Effector memory CD8-positive, alpha-beta T cell (primary cell): Measurements from ENCODE around the gene OR5C1.
"Not testable (repeated sequence)": the region's sequence is repeated elsewhere in the genome, so short reads cannot be mapped to it uniquely, and the experiment has no call there.

Experiments
- ATAC-seq: fragments of 150-1000 bp; cut with Tn5 transposase; replicated peaks from 2 replicates; pipeline ENCODE4 v1.10.0; 2021; ENCODE audit warnings: mild to moderate bottlenecking, moderate library complexity
- DNase-seq, 3 experiments: peaks; one replicate each; pipeline ENCODE4 v3.0.0; 2021
- H3K27ac Mint-ChIP-seq, 2 donors: one replicate each; pipeline ENCODE4 v1.8.0; 2022; ENCODE audit warnings: mild to moderate bottlenecking in 2 of 2, mixed read lengths in 2 of 2, moderate library complexity in 2 of 2
- H3K27me3 Mint-ChIP-seq, 2 donors: one replicate each; pipeline ENCODE4 v1.8.0; 2022; ENCODE audit warnings: mixed read lengths in 2 of 2
- H3K36me3 Mint-ChIP-seq: one replicate; pipeline ENCODE4 v1.8.0; 2022; ENCODE audit warnings: mild to moderate bottlenecking, moderate library complexity, mixed read lengths; ENCODE audit not compliant: insufficient read depth
- H3K4me1 Mint-ChIP-seq, 2 donors: one replicate each; pipeline ENCODE4 v1.8.0; 2022; ENCODE audit warnings: low read depth in 2 of 2, mixed read lengths in 2 of 2
- H3K4me3 Mint-ChIP-seq, 2 donors: one replicate each; pipeline ENCODE4 v1.8.0; 2022; ENCODE audit warnings: mild to moderate bottlenecking in 2 of 2, mixed read lengths in 2 of 2, moderate library complexity in 2 of 2
- H3K9me3 Mint-ChIP-seq, 2 donors: one replicate each; pipeline ENCODE4 v1.8.0; 2022; ENCODE audit warnings: mixed read lengths in 2 of 2

Gene OR5C1

DNA sequence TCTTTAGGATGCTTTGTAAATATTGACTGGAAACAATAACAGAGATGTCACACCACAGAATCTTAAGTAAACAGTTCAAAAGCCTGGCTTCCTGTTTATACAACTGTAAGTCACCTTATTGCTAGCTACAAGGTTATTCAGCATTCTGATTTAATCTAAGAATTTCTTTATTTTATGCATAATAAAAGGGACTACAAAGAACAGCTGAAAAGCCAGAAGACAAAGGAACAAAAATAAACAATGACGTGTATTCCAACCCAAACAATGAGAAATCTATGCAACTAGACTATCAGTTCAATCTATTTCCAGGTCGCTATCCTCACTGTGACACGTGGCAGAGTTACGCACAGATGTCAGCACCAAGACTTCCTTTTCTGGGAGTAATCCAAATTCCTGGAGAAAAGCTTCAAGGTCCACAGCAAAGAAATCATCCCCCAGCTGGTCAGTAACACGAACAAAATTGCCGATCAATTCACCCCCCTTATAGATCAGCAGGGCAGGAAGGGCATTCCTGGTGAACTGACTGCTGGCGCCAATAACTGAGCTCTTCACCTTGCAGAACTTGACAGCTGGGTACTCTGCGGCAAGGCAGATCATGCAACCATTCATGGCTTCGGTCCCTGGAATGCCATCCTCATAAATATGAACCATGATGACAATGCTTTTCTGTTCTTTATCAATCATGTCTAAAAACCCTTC, 31.2 kb downstream of the OR5C1 start:
- ATAC-seq (no peak), DNase-seq (no peak)
- Mint-ChIP-seq H3K36me3 (peaks cover 43% of the 10 kb centered on the region), H3K4me3 (no peak overlapping the region), H3K4me1 (peaks cover 22 to 47% of the 10 kb centered on the region in 2 donors), H3K27me3 (no peaks in the 10 kb centered on the region), H3K9me3 (no peaks in the 10 kb centered on the region), H3K27ac (peak overlapping the region; percentile 65 to 68)

DNA sequence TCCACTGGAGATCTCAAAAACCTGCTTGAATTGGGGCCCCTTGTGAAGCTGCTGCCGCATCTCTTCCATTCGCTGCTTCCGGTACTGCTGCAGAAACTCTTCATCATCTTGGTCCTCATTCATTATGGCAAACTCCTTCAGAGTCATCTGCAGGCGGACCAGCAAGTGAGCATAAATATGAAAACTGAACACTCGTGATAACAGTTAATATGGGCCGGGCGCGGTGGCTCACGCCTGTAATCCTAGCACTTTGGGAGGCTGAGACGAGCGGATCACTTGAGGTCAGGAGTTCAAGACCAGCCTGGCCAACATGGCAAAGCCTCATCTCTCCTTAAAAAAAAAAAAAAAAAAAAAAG, 31.7 kb downstream of the OR5C1 start:
- H3K9me3 Mint-ChIP-seq: no peaks in the 10 kb centered on the region
- H3K4me1 Mint-ChIP-seq: peaks cover 20 to 44% of the 10 kb centered on the region in 2 donors
- ATAC-seq (no peak), DNase-seq (no peak)
- H3K27ac Mint-ChIP-seq: peak overlapping the region; percentile 65 to 68
- H3K4me3 Mint-ChIP-seq: no peak overlapping the region
- no peaks in the 10 kb centered on the region for H3K27me3 Mint-ChIP-seq
- peaks cover 44% of the 10 kb centered on the region for H3K36me3 Mint-ChIP-seq

DNA sequence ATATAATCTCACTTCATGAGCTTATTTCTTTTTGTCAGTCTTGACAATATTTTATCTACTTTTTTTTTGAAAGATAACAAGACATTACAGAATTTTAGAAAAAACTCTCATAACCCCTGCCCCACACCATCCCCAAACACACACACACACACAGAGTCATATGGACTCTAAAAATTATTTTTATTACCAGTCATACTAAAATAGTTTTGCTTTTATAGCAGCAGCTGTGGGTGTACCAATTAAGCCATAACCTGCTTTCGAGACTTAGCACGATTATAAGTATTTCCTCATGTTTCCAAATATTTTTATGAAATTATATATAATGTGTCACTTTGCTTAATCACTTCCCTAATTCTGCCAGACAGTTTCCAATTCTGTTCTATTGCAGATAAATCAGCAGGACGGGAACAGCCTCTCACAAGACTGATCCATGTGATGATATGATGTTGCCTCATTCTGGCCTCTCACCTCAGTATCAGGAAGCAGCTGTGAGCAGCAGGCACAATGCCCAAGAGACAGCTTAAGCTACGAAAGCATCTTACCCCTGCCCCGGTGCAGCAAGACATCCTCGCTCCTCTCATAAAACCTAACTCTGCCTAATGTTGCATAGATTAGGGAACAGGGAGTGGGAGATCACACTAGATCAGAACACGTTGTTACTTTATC, 32.7 kb downstream of the OR5C1 start:
- DNase-seq (no peak), ATAC-seq (no peak)
- Mint-ChIP-seq H3K4me1 (peaks cover 21 to 42% of the 10 kb centered on the region in 2 donors), H3K9me3 (no peaks in the 10 kb centered on the region), H3K36me3 (peaks cover 45% of the 10 kb centered on the region), H3K27me3 (no peaks in the 10 kb centered on the region), H3K27ac (peak overlapping the region; percentile 32 to 75), H3K4me3 (no peak overlapping the region)

DNA sequence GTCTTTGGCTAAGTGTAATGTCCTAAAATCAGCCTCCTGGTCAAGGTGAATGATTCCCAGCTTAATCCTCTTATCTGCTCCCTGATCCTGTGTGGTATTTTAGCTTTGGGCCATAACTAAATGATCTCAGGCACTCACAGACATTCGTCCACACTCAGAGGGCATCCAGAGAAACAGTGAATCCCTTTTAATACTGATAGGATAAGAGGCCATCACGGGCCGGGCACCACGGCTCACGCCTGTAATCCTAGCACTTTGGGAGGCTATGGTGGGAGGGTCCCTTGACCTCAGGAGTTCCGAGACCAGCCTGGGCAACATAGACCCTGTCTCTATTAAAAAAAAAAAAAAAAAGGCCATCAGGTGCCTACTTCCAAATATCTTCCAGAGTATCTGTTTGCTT, 33.3 kb downstream of the OR5C1 start:
- peak overlapping the region; percentile 20 to 75 for H3K27ac Mint-ChIP-seq
- H3K4me1 Mint-ChIP-seq: peaks cover 22 to 48% of the 10 kb centered on the region in 2 donors
- no peaks in the 10 kb centered on the region for H3K9me3 Mint-ChIP-seq
- ATAC-seq (no peak), DNase-seq (no peak)
- no peaks in the 10 kb centered on the region for H3K27me3 Mint-ChIP-seq
- no peak overlapping the region for H3K4me3 Mint-ChIP-seq
- peaks cover 39% of the 10 kb centered on the region for H3K36me3 Mint-ChIP-seq

DNA sequence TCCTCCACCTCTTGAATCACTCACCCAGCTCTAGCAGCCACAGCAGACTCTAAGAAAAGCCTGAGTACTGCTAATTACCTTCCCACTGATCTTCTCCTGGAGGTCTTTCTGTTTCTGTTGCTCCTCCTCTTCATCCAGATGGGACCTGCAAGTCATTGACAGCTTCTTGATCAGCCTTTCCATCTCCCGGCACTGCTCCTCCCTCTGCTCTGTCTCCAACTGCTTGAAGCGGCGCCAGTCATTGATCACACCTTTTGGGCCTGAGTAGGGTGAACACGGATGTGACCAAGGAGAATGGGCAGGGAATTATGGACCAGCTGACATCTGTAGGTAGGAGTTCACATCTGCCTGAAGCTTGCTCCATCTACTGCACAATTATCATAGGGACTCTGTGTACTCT, 34.2 kb downstream of the OR5C1 start:
- Mint-ChIP-seq H3K27me3 (no peaks in the 10 kb centered on the region), H3K36me3 (peaks cover 44% of the 10 kb centered on the region), H3K4me1 (peaks cover 29 to 54% of the 10 kb centered on the region in 2 donors), H3K9me3 (no peaks in the 10 kb centered on the region), H3K4me3 (no peak overlapping the region), H3K27ac (peak overlapping the region in 1 of 2 donors; percentile 75)
- DNase-seq (no peak), ATAC-seq (no peak)

DNA sequence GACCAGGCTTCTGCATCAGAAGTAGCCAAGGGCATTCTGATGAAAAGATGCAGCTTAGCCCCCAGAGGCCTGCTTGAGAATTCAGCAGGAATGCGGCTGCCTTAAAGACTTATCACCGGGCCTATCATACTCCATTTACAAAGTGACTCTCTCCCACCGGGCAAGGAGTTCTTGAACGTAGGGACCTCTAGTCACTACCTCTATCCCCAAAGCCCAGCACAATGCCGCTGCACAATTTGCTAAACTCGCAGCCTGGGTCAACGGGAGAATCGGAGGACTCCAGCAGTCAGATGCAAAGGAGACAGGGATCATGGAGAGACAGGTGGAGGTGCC, 39.0 kb downstream of the OR5C1 start:
- H3K36me3 Mint-ChIP-seq: peaks cover 43% of the 10 kb centered on the region
- ATAC-seq: peak; percentile 6

DNA sequence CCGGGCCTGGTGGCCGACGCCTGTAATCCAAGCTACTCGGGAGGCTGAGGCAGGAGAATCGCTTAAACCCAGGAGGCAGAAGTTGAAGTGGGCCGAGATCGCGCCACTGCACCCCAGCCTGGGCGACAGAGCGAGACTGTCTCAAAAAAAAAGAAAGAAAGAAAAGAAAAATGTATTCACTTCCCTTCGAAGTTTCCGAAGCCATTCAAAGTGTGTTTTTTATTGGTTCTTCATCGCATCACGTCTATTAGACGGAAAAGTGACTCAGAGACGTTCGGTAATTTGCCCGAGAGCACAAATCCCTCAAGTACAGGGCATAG, 40.2 kb downstream of the OR5C1 start:
- H3K36me3 Mint-ChIP-seq: peaks cover 33% of the 10 kb centered on the region
- peaks cover 19 to 34% of the 10 kb centered on the region in 2 donors for H3K4me1 Mint-ChIP-seq
- H3K4me3 Mint-ChIP-seq: peak overlapping the region; percentile 99 to 100
- H3K27ac Mint-ChIP-seq: peak overlapping the region; percentile 98
- ATAC-seq, DNase-seq, H3K9me3 Mint-ChIP-seq, H3K27me3 Mint-ChIP-seq: not testable (repeated sequence)

More for the DNA sequence above, 39.0 kb downstream of the OR5C1 start:
- Mint-ChIP-seq H3K9me3 (no peaks in the 10 kb centered on the region), H3K4me3 (peak overlapping the region; percentile 99 to 100), H3K27ac (peak overlapping the region; percentile 98), H3K27me3 (no peaks in the 10 kb centered on the region), H3K4me1 (peaks cover 23 to 43% of the 10 kb centered on the region in 2 donors)
- DNase-seq: no peak

DNA sequence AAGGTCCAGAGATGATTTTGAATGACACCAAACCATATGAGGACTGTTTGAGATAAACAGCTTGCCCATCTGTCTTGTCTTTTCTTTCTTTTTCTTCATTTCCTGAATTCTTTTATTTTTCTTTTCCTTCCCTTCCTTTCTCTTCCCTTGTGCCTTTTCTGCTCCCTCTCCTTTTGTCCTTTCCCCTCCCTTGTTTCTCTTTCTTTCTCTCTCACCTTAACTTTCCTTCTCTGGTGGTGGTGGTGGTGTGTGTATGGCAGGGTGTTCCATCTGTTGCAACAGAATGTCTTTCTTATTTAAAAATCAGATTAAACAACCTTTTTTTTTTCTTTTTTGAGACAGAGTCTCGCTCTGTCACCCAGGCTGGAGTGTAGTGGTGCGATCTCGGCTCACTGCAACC, 43.5 kb downstream of the OR5C1 start:
- no peak for DNase-seq
- Mint-ChIP-seq H3K9me3 (no peaks in the 10 kb centered on the region), H3K27ac (peak overlapping the region in 1 of 2 donors; percentile 6), H3K4me1 (peaks cover 17 to 22% of the 10 kb centered on the region in 2 donors), H3K4me3 (peak overlapping the region in 1 of 2 donors; percentile 51), H3K27me3 (no peaks in the 10 kb centered on the region), H3K36me3 (peaks cover 20% of the 10 kb centered on the region)
- ATAC-seq: no peak

DNA sequence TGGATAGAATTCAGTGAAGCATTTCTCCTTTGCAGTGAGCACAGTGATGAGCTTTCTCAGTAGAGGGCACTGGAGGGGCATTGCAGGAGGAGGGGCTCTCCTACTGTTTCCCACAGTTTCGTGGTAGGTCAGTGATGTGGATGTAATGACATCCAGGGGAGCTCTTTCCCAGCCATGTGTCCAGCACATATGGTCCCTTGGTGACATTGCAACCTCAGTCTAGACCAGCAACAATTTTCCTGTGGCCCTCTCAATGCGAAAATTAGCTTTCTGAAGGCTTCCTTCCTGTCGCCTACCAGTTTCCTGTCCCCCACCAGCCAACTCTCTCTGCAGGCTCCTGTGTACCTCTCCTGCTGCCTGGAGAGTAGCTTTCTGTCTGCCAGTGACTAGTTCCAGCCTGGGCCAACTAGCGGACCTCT, 46.6 kb downstream of the OR5C1 start:
- Mint-ChIP-seq H3K27me3 (no peaks in the 10 kb centered on the region), H3K36me3 (no peaks in the 10 kb centered on the region), H3K9me3 (no peaks in the 10 kb centered on the region), H3K4me1 (peaks cover 11 to 16% of the 10 kb centered on the region in 2 donors), H3K27ac (peak overlapping the region in 1 of 2 donors; percentile 73), H3K4me3 (peak overlapping the region; percentile 26 to 56)
- peak; percentile 55 for ATAC-seq
- DNase-seq: no peak

DNA sequence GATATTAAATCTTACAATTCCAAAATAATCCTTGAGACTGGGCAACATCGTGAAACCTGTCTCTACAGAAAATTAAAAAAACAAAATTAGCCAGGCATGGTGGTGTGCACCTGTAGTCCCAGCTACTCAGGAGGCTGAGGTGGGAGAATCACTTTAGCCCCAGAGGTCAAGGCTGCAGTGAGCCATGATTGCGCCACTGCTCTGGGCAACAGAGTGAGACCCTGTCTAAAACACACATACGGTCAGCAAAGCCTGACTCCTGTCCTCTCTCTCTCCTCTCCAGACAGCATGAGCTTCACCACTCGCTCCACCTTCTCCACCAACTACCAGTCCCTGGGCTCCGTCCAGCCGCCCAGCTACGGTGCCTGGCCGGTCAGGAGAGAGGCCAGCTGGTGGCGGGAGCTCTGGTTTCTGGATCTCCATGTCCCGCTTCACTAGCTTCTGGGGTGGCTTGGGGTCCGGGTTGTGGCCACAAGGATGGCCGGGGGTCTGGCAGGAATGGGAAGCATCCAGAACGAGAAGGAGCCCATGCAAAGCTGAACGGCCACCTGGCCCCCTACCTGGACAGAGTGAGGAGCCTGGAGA, 48.6 kb downstream of the OR5C1 start:
- DNase-seq: no peak
- H3K27me3 Mint-ChIP-seq: no peaks in the 10 kb centered on the region
- H3K4me1 Mint-ChIP-seq: peaks cover 11 to 12% of the 10 kb centered on the region in 2 donors
- H3K4me3 Mint-ChIP-seq: no peak overlapping the region
- no peaks in the 10 kb centered on the region for H3K36me3 Mint-ChIP-seq
- ATAC-seq: no peak
- H3K9me3 Mint-ChIP-seq: no peaks in the 10 kb centered on the region
- H3K27ac Mint-ChIP-seq: no peak overlapping the region

DNA sequence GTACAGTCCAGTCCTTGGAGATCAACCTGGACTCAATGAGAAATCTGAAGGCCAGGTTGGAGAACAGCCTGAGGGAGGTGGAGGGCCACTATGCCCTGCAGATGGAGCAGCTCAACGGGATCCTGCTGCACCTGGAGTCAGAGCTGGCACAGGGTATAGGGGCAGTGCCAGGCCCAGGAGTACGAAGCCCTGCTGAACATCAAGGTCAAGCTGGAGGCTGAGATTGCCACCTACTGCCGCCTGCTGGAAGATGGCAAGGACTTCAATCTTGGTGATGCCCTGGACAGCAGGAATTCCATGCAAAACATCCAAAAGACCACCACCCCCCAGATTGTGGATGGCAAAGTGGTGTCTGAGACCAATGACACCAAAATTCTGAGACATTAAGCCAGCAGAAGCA, 49.7 kb downstream of the OR5C1 start:
- H3K27me3 Mint-ChIP-seq, DNase-seq, H3K9me3 Mint-ChIP-seq, H3K27ac Mint-ChIP-seq, H3K4me3 Mint-ChIP-seq, H3K36me3 Mint-ChIP-seq, ATAC-seq: not testable (repeated sequence)
- H3K4me1 Mint-ChIP-seq: peaks cover 11 to 12% of the 10 kb centered on the region in 2 donors
